AG10803 (cell line): ENCODE data around the gene A2M.
"Not testable (repeated sequence)": the region's sequence is repeated elsewhere in the genome, so short reads cannot be mapped to it uniquely, and the experiment has no call there.

Experiments
- DNase-seq: peaks from one replicate; pipeline ENCODE4 v3.0.0; 2010; ENCODE audit warnings: low read depth
- H3K4me3 ChIP-seq: 2 replicates; pipeline ENCODE4 v1.5.1; 2011; ENCODE audit warnings: mild to moderate bottlenecking, low read length, control low read depth
- TF ChIP-seq, protein P1 (sequence below): conservative IDR thresholded peaks from 2 replicates; pipeline ENCODE4 v1.5.1; 2011; ENCODE audit warnings: mild to moderate bottlenecking, low read length, control low read depth, inconsistent platforms

A2M gene

GRCh38 chr12:9143929-9144729, 28.4 kb upstream of the A2M start:
- no peak for DNase-seq
- TF ChIP-seq, protein P1, sequence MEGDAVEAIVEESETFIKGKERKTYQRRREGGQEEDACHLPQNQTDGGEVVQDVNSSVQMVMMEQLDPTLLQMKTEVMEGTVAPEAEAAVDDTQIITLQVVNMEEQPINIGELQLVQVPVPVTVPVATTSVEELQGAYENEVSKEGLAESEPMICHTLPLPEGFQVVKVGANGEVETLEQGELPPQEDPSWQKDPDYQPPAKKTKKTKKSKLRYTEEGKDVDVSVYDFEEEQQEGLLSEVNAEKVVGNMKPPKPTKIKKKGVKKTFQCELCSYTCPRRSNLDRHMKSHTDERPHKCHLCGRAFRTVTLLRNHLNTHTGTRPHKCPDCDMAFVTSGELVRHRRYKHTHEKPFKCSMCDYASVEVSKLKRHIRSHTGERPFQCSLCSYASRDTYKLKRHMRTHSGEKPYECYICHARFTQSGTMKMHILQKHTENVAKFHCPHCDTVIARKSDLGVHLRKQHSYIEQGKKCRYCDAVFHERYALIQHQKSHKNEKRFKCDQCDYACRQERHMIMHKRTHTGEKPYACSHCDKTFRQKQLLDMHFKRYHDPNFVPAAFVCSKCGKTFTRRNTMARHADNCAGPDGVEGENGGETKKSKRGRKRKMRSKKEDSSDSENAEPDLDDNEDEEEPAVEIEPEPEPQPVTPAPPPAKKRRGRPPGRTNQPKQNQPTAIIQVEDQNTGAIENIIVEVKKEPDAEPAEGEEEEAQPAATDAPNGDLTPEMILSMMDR: no peak
- H3K4me3 ChIP-seq: no peak overlapping the region

DNA sequence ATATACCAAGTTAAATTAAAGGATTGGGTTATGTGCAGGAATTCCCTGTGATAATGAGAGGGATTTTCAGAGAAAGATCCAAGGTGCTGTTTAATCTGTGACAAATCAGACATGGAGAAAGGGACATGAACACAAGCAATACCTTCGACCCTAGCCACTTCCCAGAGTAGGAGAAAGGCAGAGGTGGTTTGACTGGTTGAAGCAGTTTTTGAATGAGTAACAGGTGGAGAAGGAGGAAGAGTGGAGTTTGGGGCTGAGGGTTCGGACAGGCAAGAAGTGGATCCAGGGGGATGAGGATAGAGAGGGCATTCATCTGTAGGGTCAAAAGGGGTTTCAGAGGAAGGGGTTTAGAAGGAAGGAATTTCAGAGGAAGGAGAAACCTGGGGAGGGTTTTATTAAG, 27.4 kb upstream of the A2M start:
- TF ChIP-seq, protein P1: no peak
- no peak for DNase-seq

DNA sequence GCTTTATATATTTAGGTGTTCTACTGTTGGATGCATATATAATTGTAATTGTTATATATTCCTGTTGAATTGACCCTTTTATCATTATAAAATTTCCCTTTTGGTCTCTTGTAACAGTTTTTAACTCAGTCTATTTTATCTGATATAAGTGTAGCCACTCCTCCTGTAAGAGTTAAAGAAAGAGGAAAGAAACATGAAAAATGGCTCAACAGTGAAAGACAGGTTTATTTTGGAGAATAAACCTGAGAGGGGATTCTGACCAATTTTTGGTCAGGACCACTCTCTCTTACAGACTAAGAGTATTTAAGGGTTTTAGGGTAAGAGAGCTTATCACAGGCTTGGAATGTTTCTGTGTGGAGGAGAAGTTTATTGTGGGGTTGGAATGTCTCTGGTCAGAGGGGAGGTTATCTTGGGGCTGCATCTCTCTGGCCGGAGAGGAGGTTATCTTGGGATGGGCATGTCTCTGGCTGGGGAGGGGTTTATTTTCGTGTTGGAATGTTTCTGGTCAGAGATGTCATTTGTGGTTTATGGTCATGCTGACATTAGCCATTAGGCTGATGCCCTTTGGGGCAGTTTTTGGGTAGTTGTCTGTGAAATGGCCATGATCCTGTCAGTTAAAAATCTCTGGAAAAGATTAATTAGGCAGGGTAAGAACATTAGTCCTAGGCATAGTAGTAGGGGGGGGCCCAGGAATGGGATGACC, 24.0 kb upstream of the A2M start:
- DNase-seq, H3K4me3 ChIP-seq: not testable (repeated sequence)

More for the DNA sequence above, 27.4 kb upstream of the A2M start:
- H3K4me3 ChIP-seq: no peak overlapping the region

DNA sequence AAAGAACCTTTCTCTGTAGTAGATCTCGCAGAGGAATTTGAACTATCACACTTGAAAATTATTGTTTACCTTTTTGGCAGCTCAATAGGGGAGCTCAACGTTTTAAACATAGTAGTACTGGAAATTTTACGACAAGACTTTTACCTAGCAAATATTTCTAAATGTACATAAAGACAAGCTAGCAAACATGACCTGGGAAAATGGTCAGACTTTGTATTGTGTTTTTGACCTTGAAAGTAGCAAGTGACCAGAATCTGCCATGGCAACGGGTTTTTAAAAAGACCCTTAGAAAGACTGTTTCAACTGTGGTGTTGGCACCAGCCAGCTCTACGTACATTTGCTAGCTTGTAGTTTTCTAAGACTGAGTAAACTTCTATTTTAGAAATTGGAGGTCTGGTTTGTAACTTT, 20.2 kb upstream of the A2M start:
- H3K4me3 ChIP-seq: no peak overlapping the region
- DNase-seq: no peak
- TF ChIP-seq, protein P1: no peak

DNA sequence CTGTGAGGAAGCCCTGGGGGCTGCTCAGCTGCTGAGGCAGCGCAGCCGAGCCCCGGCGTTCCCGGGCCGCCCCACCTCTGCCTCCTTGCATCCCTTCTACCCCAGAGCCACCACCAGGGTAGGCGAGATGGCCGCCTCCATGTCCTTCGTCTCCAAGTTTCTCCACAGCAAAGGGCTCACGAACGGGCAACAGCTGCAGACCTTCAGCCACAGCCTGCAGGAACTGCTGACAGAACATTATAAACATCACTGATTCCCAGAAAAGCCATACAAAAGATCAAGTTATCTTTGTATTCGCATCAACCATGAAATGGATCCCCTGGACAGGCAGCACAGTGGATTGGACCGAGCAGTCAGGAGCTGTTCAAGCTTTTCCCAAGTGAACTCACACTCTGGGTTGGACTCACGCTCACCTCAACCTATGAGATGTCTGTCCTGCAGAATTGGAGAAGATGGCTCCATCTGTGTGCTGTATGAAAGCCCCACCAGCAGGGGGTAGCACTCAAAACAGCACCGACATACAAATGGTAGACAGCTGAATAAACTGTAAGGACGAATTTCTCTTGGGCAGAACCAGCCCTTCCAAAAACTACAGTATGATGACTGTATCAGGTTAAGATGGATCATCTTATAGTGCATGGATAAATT, 19.4 kb upstream of the A2M start:
- no peak overlapping the region for H3K4me3 ChIP-seq
- TF ChIP-seq, protein P1: no peak
- no peak for DNase-seq

DNA sequence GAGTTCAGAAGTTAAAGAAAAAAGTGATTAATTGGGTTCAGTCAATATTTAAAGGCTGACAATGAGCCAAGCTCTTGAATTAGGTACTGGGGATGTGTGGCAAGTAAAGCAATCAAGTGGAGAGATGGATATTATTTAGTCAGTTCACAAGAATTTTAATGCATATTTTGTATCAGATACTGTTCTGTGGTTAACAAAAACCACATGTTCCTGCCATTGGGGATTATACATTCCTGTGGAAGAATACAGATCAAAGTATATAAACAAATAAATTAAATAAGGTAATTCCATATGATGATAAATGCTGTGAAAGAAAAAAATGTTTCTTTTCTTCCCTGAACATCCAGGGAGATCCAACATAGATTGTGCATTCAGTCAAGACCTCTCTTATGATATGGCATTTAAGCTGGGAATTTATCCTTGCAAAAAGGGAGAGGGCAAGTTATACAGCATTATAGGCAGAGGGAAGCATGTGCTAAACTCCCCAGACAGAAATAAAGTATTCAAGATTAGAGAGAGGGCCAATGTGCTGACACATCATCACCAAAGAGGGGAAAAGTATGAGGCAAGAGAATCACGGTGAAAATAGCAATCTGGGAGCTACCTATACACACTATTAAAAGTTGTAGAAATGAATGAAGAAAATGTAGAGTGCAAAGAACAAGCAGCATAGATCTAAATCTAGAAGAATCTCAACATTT, 17.6 kb upstream of the A2M start:
- no peak for DNase-seq
- TF ChIP-seq, protein P1: no peak
- no peak overlapping the region for H3K4me3 ChIP-seq

- no peak for DNase-seq
- TF ChIP-seq, protein P1: no peak
- no peak overlapping the region for H3K4me3 ChIP-seq
Observed at GRCh38 chr12:9132008-9132535, 16.4 kb upstream of the A2M start.
